ELF-1 (cell line): ENCODE data around the gene SERINC3.

Experiments used
- DNase-seq: peaks from one replicate; pipeline ENCODE4 v3.0.0-alpha.2; 2016; ENCODE audit warnings: low read depth, low spot score

The SERINC3 gene

GRCh38 chr20:44532981-44533331, 11.1 kb upstream of the SERINC3 start:
- DNase-seq, result no peak

DNA sequence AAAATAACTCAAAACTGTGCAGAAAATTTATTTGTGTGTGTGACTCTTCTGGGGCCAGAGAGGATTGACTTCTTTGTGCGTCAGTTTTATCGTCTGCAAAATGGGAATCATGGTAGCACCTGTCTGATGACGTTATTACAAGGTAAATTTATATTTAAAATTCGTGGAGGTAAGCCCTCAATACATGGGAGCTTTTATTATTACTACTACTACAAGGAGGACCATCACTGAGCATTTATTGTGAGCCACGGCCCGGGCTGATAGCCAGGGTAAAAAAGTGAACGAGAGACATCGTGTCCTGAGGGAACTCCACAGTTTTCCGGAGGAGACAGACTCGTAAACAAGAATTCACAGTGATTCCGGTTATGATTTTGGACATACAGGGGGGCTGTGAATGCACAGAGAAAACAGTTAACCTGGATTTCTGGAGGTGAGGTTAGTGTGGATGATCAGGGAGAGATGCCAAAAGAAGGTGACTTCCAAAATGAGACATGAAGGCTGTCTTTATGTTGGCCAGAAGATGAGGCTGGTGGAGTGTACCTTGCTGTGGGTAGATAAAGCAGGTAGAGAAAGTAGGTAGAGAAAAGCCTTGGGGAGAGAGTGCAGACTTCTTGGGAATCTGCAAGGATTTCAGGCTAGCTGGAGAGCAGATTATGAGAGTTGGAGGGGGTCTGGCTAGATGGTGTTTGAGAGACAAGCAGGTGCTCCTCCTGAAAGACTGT, 10.6 kb upstream of the SERINC3 start:
- DNase-seq, result no peak

- no peak for DNase-seq
These were observed 6.4 kb upstream of the SERINC3 start for GRCh38 chr20:44528309-44528708.

- peak; percentile 18 for DNase-seq
These were observed 5.9 kb upstream of the SERINC3 start for GRCh38 chr20:44527716-44528199.

- peak; percentile 67 for DNase-seq
These were observed 4.3 kb upstream of the SERINC3 start for GRCh38 chr20:44526129-44526528.

- peak; percentile 44 for DNase-seq
These were observed 1.9 kb upstream of the SERINC3 start for GRCh38 chr20:44523746-44524145.

- DNase-seq, result no peak
These were observed 971 bp upstream of the SERINC3 start for GRCh38 chr20:44522841-44523240.

- no peak for DNase-seq
These were observed 989 bp downstream of the SERINC3 start for GRCh38 chr20:44520881-44521280.

DNA sequence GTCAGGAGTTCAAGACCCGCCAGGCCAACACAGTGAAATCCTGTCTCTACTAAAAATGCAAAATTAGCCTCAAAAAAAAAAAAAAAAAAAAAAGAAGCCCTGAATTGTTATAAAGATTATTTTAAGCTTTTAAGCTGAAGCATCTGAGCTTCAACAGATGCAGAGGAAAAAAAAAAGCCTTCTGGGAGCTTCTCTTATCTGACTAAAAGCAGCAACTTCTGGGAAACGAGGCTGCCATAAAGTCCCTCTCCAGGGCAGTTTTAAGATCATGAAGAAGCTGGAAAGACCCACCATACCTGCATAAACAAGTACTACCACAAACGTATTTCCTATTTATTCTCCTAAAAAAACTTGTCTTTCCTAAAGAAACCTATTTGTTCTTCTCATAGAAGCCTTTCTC, 3.6 kb downstream of the SERINC3 start:
- no peak for DNase-seq

DNA sequence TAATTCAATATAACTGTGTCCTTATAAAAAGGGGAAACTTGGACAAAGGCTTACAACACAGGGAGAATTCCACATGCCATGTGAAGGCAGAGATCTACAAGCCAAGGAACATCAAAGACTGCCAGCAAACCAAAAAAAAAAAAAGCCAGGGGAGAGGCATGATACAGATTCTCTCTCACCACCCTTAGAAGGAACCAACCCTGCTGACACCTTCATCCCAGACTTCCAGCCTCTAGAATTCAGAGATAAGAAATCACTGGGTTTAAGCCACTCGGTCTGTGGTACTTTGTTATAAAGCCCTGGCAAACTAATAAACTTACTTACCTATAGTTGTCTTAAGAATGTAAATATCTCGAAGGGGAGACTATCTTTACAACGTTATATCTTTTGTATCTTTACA, 4.4 kb downstream of the SERINC3 start:
- DNase-seq, result no peak

DNA sequence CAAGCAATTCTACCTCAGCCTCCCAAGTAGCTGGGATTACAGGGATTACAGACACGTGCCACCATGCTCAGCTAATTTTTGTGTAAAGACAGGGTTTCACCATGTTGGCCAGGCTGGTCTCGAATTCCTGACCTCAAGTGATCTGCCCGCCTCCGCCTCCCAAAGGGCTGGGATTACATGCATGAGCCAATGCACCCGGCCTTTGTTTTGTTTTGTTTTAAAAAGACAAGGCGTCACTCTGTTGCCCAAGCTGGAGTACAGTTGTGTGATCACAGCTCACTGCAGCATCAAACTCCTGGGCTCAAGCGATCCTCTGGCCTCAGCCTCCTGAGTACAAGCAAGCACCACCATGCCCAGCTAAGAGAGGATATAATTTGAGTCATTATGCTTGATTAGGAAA, 5.4 kb downstream of the SERINC3 start:
- no peak for DNase-seq

- DNase-seq, result no peak
These were observed 8.0 kb downstream of the SERINC3 start for GRCh38 chr20:44513871-44514270.

- no peak for DNase-seq
These were observed 12.1 kb downstream of the SERINC3 start for GRCh38 chr20:44509762-44510161.

DNA sequence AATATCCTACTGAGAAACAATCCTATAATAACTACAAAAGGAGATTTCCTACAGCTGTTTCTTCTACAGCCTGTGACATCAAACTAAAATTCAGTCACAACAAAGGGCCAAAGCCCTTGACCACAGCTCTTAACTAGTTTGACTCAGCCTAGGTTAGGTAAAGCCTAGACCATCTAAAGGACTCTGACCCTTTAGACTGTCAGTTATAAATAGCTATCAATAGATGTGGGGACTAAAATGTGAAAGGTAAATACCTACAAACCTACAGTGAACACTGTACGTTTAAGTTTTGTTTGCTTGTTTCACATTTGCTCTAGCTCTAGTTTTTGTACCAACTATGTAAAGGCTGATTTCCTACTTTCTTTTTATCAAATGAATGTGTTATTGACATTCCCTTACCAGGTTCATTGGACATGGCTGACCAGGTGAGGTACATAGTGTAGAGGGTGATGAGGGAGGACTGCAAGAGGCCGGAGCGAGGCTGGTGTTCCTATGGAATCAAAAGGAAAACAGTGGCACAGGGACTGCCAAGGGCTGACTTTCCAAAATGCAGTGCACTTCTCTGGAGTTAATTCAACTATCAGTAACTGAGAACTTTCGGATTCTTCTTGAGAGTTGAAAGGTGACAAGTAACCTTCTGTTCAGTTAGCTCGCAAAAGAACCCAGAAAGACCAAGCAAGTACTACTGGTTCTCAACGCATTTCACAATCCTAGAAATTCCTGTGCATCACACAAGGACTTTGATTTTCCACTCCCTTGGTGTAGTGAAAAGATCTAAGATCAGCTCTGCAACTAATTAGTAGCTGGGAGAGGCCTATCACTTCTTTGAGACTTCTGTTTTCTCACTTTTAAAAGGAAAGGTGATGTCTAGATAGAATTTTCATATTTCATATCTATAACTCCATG, 17.2 kb downstream of the SERINC3 start:
- no peak for DNase-seq

GRCh38 chr20:44502968-44503367, 18.9 kb downstream of the SERINC3 start:
- no peak for DNase-seq

DNA sequence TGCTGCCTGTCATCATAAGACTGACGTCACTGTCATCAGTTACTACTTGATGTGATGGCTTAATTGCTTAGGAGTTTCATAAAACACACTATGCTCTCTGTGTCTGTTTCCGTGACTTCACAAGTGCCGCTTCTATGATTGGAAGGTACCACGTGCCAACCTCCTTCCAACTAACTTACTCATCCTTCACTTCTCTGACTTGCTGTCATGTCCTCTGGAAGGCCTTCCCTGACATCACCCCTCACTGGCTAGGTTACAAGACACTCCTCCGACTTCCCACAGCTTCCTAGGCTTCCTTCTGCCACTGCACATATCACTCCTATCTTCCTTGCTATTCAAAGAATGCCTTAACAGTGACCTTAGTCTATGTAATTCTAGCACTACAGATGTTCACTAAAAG, 20.4 kb downstream of the SERINC3 start:
- no peak for DNase-seq

GRCh38 chr20:44500221-44500620, 21.6 kb downstream of the SERINC3 start:
- DNase-seq, result no peak

GRCh38 chr20:44497761-44498160, 24.1 kb downstream of the SERINC3 start:
- DNase-seq, result no peak

GRCh38 chr20:44496976-44497375, 24.9 kb downstream of the SERINC3 start:
- no peak for DNase-seq

- no peak for DNase-seq
These were observed 25.9 kb downstream of the SERINC3 start for GRCh38 chr20:44495802-44496481.

DNA sequence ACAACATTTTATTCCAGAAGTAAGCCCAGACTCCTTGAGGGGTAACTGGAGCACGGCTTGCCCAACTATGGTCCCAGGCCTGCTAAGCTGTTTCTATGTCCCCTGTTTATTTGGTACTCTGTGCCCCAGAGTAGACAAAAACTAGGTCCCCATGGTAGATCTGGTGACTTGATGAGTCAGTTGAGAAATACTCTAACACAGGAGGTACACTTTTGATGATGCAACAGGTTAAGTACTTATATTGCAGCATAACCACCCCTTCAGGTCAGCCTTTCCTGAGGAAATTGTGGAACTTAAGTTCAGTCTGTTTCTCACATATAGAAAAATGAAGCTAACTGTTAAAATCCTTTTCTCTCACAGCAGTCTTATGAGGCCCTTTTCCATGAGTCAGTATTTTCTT, 26.6 kb downstream of the SERINC3 start:
- no peak for DNase-seq

DNA sequence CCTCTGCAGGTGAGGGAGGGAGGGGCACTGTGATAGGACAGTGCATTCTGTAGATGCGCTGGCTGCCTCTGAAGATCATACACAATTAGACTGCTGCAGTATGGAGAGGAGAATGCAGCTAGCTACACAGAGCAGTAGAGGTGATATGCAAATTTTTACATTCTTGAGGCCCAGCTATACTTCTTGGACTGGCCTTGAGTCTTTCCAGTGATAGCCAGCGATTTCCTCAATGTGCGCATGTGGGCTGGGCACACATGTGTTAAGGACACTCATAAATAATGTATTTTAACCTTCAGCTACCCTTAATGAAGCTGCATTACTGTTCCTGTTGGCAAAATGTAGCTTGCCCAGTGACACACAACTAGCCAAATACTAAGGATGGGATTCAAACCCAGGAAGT, 27.2 kb downstream of the SERINC3 start:
- DNase-seq, result no peak
